Measurements from ENCODE around the gene NAV2. TPM values are rescaled to one million over a fixed set of nuclear protein-coding genes. Genes with fewer than 3 reads are reported as not detected.

The NAV2 gene
- total RNA-seq, 2 experiments from 2014 or later, result 0.23 to 0.71 TPM

- H3K4me3 Mint-ChIP-seq, result peak overlapping the region; percentile 85
- ChIA-PET CTCF (interaction anchor here (0.9 to 1.5 kb wide), 2 partner anchors 12 to 30 kb away, joined by 3 to 4 read pairs; no protein-coding TSS in a partner anchor), POLR2A (interaction anchor here (1.3 kb wide), 1 partner anchor 12 kb away, joined by 3 read pairs; no protein-coding TSS in a partner anchor)
- peaks cover 25% of the 10 kb centered on the region for H3K4me1 Mint-ChIP-seq (ENCODE audit: low read depth)
- ATAC-seq (no peak), DNase-seq (peak; percentile 30)
- H3K27ac Mint-ChIP-seq, result peak overlapping the region; percentile 89
- H3K36me3 Mint-ChIP-seq (ENCODE audit: low read depth), result no peaks in the 10 kb centered on the region
- peaks cover 46% of the 10 kb centered on the region for H3K27me3 Mint-ChIP-seq (ENCODE audit: low read depth)
- no peaks in the 10 kb centered on the region for H3K9me3 Mint-ChIP-seq (ENCODE audit: insufficient read depth)
Measured at GRCh38 chr11:19711911-19712280, 741 bp upstream of the NAV2 start.

GRCh38 chr11:19713196-19714021 is 772 bp downstream of the NAV2 start:
- ChIA-PET CTCF (interaction anchor here (0.8 kb wide), 1 partner anchor 636 kb away, joined by 3 read pairs; no protein-coding TSS in a partner anchor), POLR2A (interaction anchor here (1.3 kb wide), 1 partner anchor 10 kb away, joined by 3 read pairs; no protein-coding TSS in a partner anchor)
- DNase-seq (no peak), ATAC-seq (no peak)
- Mint-ChIP-seq H3K27me3 (ENCODE audit: low read depth) (peaks cover 59% of the 10 kb centered on the region), H3K9me3 (ENCODE audit: insufficient read depth) (no peaks in the 10 kb centered on the region), H3K36me3 (ENCODE audit: low read depth) (no peaks in the 10 kb centered on the region), H3K4me3 (peak overlapping the region; percentile 77), H3K4me1 (ENCODE audit: low read depth) (peaks cover 25% of the 10 kb centered on the region), H3K27ac (no peak overlapping the region)

GRCh38 chr11:19714022-19714386 is 1.4 kb downstream of the NAV2 start:
- peaks cover 25% of the 10 kb centered on the region for H3K4me1 Mint-ChIP-seq (ENCODE audit: low read depth)
- ChIA-PET CTCF (interaction anchor here (0.8 to 1.9 kb wide), 3 partner anchors 10 to 637 kb away, joined by 3 to 7 read pairs (median 4); no protein-coding TSS in a partner anchor), POLR2A (no interaction called here)
- no peak for ATAC-seq
- H3K27ac Mint-ChIP-seq, result no peak overlapping the region
- no peaks in the 10 kb centered on the region for H3K36me3 Mint-ChIP-seq (ENCODE audit: low read depth)
- no peak for DNase-seq
- H3K27me3 Mint-ChIP-seq (ENCODE audit: low read depth), result peaks cover 62% of the 10 kb centered on the region
- H3K4me3 Mint-ChIP-seq, result peak overlapping the region; percentile 34
- no peaks in the 10 kb centered on the region for H3K9me3 Mint-ChIP-seq (ENCODE audit: insufficient read depth)

GRCh38 chr11:19714387-19715363 is 2.0 kb downstream of the NAV2 start:
- Mint-ChIP-seq H3K9me3 (ENCODE audit: insufficient read depth) (no peaks in the 10 kb centered on the region), H3K27ac (no peak overlapping the region), H3K27me3 (ENCODE audit: low read depth) (peaks cover 62% of the 10 kb centered on the region), H3K4me3 (peak overlapping the region; percentile 16), H3K36me3 (ENCODE audit: low read depth) (no peaks in the 10 kb centered on the region), H3K4me1 (ENCODE audit: low read depth) (peaks cover 25% of the 10 kb centered on the region)
- CTCF ChIA-PET, result interaction anchor here (0.8 to 1.9 kb wide), 3 partner anchors 9 to 638 kb away, joined by 3 to 7 read pairs (median 4); no protein-coding TSS in a partner anchor
- POLR2A ChIA-PET, result no interaction called here
- ATAC-seq, result no peak
- no peak for DNase-seq

- H3K27ac Mint-ChIP-seq, result no peak overlapping the region
- CTCF ChIA-PET, result interaction anchor here (1.6 to 1.9 kb wide), 2 partner anchors 8 to 23 kb away, joined by 4 to 7 read pairs; no protein-coding TSS in a partner anchor
- POLR2A ChIA-PET, result no interaction called here
- no peak for ATAC-seq
- peaks cover 25% of the 10 kb centered on the region for H3K4me1 Mint-ChIP-seq (ENCODE audit: low read depth)
- H3K36me3 Mint-ChIP-seq (ENCODE audit: low read depth), result no peaks in the 10 kb centered on the region
- no peaks in the 10 kb centered on the region for H3K9me3 Mint-ChIP-seq (ENCODE audit: insufficient read depth)
- H3K27me3 Mint-ChIP-seq (ENCODE audit: low read depth), result peaks cover 60% of the 10 kb centered on the region
- no peak for DNase-seq
- no peak overlapping the region for H3K4me3 Mint-ChIP-seq
Measured at GRCh38 chr11:19715373-19715772, 2.7 kb downstream of the NAV2 start.

- no peak for DNase-seq
- Mint-ChIP-seq H3K9me3 (ENCODE audit: insufficient read depth) (no peaks in the 10 kb centered on the region), H3K27me3 (ENCODE audit: low read depth) (peaks cover 53% of the 10 kb centered on the region), H3K4me3 (no peak overlapping the region), H3K36me3 (ENCODE audit: low read depth) (no peaks in the 10 kb centered on the region), H3K4me1 (ENCODE audit: low read depth) (peaks cover 17% of the 10 kb centered on the region), H3K27ac (no peak overlapping the region)
- POLR2A ChIA-PET, result no interaction called here
- no peak for ATAC-seq
- CTCF ChIA-PET, result no interaction called here
Measured at GRCh38 chr11:19718051-19718450, 5.4 kb downstream of the NAV2 start.

GRCh38 chr11:19718951-19719350 is 6.3 kb downstream of the NAV2 start:
- ATAC-seq (no peak), DNase-seq (no peak)
- Mint-ChIP-seq H3K4me3 (no peak overlapping the region), H3K4me1 (ENCODE audit: low read depth) (peaks cover 20% of the 10 kb centered on the region), H3K27ac (no peak overlapping the region), H3K27me3 (ENCODE audit: low read depth) (peaks cover 46% of the 10 kb centered on the region), H3K36me3 (ENCODE audit: low read depth) (no peaks in the 10 kb centered on the region), H3K9me3 (ENCODE audit: insufficient read depth) (no peaks in the 10 kb centered on the region)
- CTCF ChIA-PET, result no interaction called here
- POLR2A ChIA-PET, result no interaction called here

GRCh38 chr11:19719960-19720359 is 7.3 kb downstream of the NAV2 start:
- ATAC-seq, result no peak
- Mint-ChIP-seq H3K36me3 (ENCODE audit: low read depth) (no peaks in the 10 kb centered on the region), H3K27me3 (ENCODE audit: low read depth) (peaks cover 36% of the 10 kb centered on the region), H3K9me3 (ENCODE audit: insufficient read depth) (no peaks in the 10 kb centered on the region), H3K4me3 (no peak overlapping the region), H3K4me1 (ENCODE audit: low read depth) (peaks cover 19% of the 10 kb centered on the region), H3K27ac (no peak overlapping the region)
- POLR2A ChIA-PET, result no interaction called here
- CTCF ChIA-PET, result interaction anchor here (0.6 kb wide), 1 partner anchor 153 kb away, joined by 3 read pairs; no protein-coding TSS in a partner anchor
- no peak for DNase-seq

- no peak for ATAC-seq
- Mint-ChIP-seq H3K36me3 (ENCODE audit: low read depth) (no peaks in the 10 kb centered on the region), H3K9me3 (ENCODE audit: insufficient read depth) (no peaks in the 10 kb centered on the region), H3K4me1 (ENCODE audit: low read depth) (peaks cover 19% of the 10 kb centered on the region), H3K4me3 (no peak overlapping the region), H3K27ac (no peak overlapping the region), H3K27me3 (ENCODE audit: low read depth) (peaks cover 26% of the 10 kb centered on the region)
- ChIA-PET POLR2A (no interaction called here), CTCF (interaction anchor here (0.7 to 1.6 kb wide), 2 partner anchors 8 to 23 kb away, joined by 3 to 4 read pairs; no protein-coding TSS in a partner anchor)
- DNase-seq, result no peak
Measured at GRCh38 chr11:19721176-19721575, 8.5 kb downstream of the NAV2 start.

- no peaks in the 10 kb centered on the region for H3K36me3 Mint-ChIP-seq (ENCODE audit: low read depth)
- no peak overlapping the region for H3K27ac Mint-ChIP-seq
- no peak overlapping the region for H3K4me3 Mint-ChIP-seq
- ChIA-PET POLR2A (no interaction called here), CTCF (interaction anchor here (0.7 to 2.3 kb wide), 3 partner anchors 20 to 170 kb away, joined by 3 to 6 read pairs (median 6); no protein-coding TSS in a partner anchor)
- ATAC-seq, result no peak
- H3K4me1 Mint-ChIP-seq (ENCODE audit: low read depth), result peaks cover 19% of the 10 kb centered on the region
- peaks cover 17% of the 10 kb centered on the region for H3K27me3 Mint-ChIP-seq (ENCODE audit: low read depth)
- DNase-seq, result no peak
- no peaks in the 10 kb centered on the region for H3K9me3 Mint-ChIP-seq (ENCODE audit: insufficient read depth)
Measured at GRCh38 chr11:19722702-19723101, 10.1 kb downstream of the NAV2 start.

GRCh38 chr11:19723572-19724342 is 11.1 kb downstream of the NAV2 start:
- peak overlapping the region; percentile 73 for H3K27ac Mint-ChIP-seq
- H3K9me3 Mint-ChIP-seq (ENCODE audit: insufficient read depth), result no peaks in the 10 kb centered on the region
- peak; percentile 58 for DNase-seq
- no peaks in the 10 kb centered on the region for H3K36me3 Mint-ChIP-seq (ENCODE audit: low read depth)
- CTCF ChIA-PET, result interaction anchor here (0.7 to 2.3 kb wide), 7 partner anchors 9 to 171 kb away, joined by 3 to 7 read pairs (median 4); partner anchors contain the start of gene NAV2
- no peak overlapping the region for H3K4me3 Mint-ChIP-seq
- peaks cover 8% of the 10 kb centered on the region for H3K27me3 Mint-ChIP-seq (ENCODE audit: low read depth)
- H3K4me1 Mint-ChIP-seq (ENCODE audit: low read depth), result peaks cover 19% of the 10 kb centered on the region
- ATAC-seq, result peak; percentile 93
- POLR2A ChIA-PET, result interaction anchor here (1.0 to 1.4 kb wide), 2 partner anchors 11 to 24 kb away, joined by 3 read pairs; partner anchors contain the start of gene NAV2
